SU-DHL-6 (cell line): ENCODE data around the gene SLC25A34.

Experiments used
- H2AFZ ChIP-seq: fragments of 200-600 bp; sonication (generic); 2 replicates; pipeline ENCODE4 v1.6.1; 2014; ENCODE audit warnings: low read depth, mild to moderate bottlenecking, moderate library complexity, mixed read lengths, antibody characterized with exemption, low read length; ENCODE audit not compliant: severe bottlenecking
- H3F3A ChIP-seq: fragments of 200-600 bp; shearing (Covaris generic); 2 replicates; pipeline ENCODE4 v1.6.0; 2016; ENCODE audit warnings: antibody characterized with exemption, mild to moderate bottlenecking; ENCODE audit not compliant: insufficient read depth
- H3K27ac ChIP-seq: fragments of 200-600 bp; sonication (generic); 2 replicates; pipeline ENCODE4 v1.5.1; 2016; ENCODE audit warnings: low read depth, mild to moderate bottlenecking, low read length, moderate library complexity, mixed read lengths
- H3K27me3 ChIP-seq: fragments of 200-600 bp; sonication (generic), shearing (Covaris generic); 2 replicates; pipeline ENCODE4 v1.6.0; 2014; ENCODE audit warnings: mild to moderate bottlenecking, low read length
- H3K36me3 ChIP-seq: fragments of 200-600 bp; sonication (generic); 2 replicates; pipeline ENCODE4 v1.6.1; 2014; ENCODE audit warnings: mild to moderate bottlenecking, low read length, mixed read lengths
- H3K4me2 ChIP-seq: fragments of 300-600, 200-600 bp; shearing (Covaris generic), sonication (generic); 2 replicates; pipeline ENCODE4 v1.6.0; 2014; ENCODE audit warnings: low read length, low read depth, mild to moderate bottlenecking; ENCODE audit not compliant: poor library complexity, severe bottlenecking
- H3K4me3 ChIP-seq: fragments of 200-600 bp; sonication (generic); 2 replicates; pipeline ENCODE4 v1.5.1; 2014; ENCODE audit warnings: antibody characterized with exemption, low read length, mild to moderate bottlenecking, mixed read lengths; ENCODE audit not compliant: insufficient read depth, poor library complexity, severe bottlenecking
- H3K79me2 ChIP-seq: fragments of 200-600 bp; sonication (generic); 2 replicates; pipeline ENCODE4 v1.6.1; 2014; ENCODE audit warnings: mild to moderate bottlenecking, low read length, moderate library complexity; ENCODE audit not compliant: insufficient read depth
- H3K9ac ChIP-seq: fragments of 200-600 bp; sonication (generic); 2 replicates; pipeline ENCODE4 v1.7.0; 2014; ENCODE audit warnings: mild to moderate bottlenecking, low read length
- H3K9me2 ChIP-seq: fragments of 200-600 bp; sonication (generic); replicated peaks from 2 replicates; pipeline ENCODE4 v1.6.1; 2014; ENCODE audit warnings: low read length; ENCODE audit not compliant: insufficient read depth
- H3K9me3 ChIP-seq: fragments of 200-600 bp; sonication (generic); 2 replicates; pipeline ENCODE4 v1.6.1; 2014; ENCODE audit warnings: low read length, mixed read lengths; ENCODE audit not compliant: insufficient read depth
- H4K20me1 ChIP-seq: fragments of 200-600 bp; sonication (generic); 2 replicates; pipeline ENCODE4 v1.6.1; 2014; ENCODE audit warnings: low read depth, mild to moderate bottlenecking, antibody characterized with exemption, low read length, moderate library complexity, mixed read lengths
- CTCF ChIP-seq: fragments of 200-600 bp; sonication (generic); IDR thresholded peaks from one replicate; pipeline ENCODE4 v1.5.1; 2017; ENCODE audit warnings: antibody characterized with exemption, mild to moderate bottlenecking, low read length, moderate library complexity; ENCODE audit not compliant: insufficient read depth, poor library complexity, severe bottlenecking
- EZH2phosphoT487 ChIP-seq: fragments of 200-600 bp; sonication (generic), shearing (Covaris generic); conservative IDR thresholded peaks from 2 replicates; pipeline ENCODE4 v1.6.1; 2018; ENCODE audit warnings: mild to moderate bottlenecking, antibody characterized with exemption, low read length, moderate library complexity, mixed read lengths

Gene SLC25A34

DNA sequence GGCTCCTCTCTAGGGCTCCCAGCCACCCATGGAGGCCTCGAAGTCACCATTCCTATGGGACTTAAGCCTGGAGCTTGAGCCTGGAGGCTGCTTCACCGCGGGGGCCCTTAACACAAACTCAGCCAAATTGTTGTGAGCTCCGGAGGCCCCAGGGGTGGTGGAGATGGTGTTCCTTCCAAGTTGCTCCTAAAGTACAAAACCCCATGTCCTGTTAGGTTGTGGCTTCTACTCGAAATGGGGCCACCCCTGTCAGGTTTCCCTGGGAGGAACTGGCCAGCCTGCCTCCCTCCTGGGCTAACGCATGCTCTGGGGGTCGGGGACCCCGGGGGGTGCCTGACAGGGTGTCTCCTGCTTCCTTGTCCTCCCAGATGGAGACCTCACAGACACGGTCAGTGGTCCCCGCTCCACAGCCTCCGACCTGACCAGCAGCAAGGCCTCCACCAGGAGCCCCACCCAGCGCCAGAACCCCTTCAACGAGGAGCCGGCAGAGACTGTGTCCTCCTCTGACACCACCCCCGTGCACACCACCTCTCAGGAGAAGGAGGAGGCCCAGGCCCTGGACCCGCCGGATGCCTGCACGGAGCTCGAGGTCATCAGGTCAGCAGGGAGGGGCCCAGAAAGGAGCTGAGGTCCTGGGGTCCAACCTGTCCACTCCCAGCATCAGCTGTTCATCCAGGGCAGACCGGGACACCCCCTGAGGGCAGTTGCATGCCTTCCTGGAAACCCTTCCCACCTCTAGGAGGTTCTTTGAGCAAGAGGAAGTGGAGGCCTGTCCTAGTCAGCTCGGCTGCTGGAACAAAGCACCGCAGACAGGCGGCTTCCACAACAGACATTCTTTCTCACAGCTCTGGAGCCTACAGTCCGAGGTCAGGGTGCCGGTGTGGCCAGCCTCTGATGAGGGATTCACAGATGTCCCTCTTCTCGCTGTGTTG lies 10.8 kb upstream of the SLC25A34 start:
- Histone ChIP-seq H3K9me3 (no peaks in the 10 kb centered on the region), H3K36me3 (no peaks in the 10 kb centered on the region), H3K4me3 (no peak overlapping the region), H2AFZ (no peak overlapping the region), H3K4me2 (no peak overlapping the region), H4K20me1 (no peaks in the 10 kb centered on the region), H3K9ac (no peak overlapping the region), H3K27me3 (no peaks in the 10 kb centered on the region), H3F3A (no peaks in the 10 kb centered on the region), H3K27ac (no peak overlapping the region), H3K9me2 (no peaks in the 10 kb centered on the region), H3K79me2 (no peaks in the 10 kb centered on the region)
- no peak for TF ChIP-seq CTCF
- no peak for TF ChIP-seq EZH2phosphoT487

DNA sequence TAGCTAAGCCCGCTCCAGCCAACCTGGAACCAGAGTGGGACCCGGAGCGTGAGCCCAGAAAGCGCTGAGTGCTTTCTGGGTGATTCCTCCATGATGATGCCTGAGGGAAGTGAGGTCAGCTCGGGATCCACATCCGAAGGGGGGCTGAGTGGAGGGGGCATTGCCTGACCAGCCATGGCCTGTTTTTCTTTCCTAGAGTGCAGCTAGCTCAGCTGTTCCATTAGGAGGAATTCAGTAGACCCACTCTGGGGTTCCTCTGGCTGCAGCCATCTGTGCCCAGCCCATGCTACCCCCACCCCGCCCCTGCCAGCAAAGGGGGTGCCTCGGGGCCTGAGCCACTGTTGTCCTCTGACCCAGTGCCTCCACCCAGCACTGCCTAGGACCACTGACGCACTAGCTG lies 9.6 kb upstream of the SLC25A34 start:
- Histone ChIP-seq H3K79me2 (no peaks in the 10 kb centered on the region), H3F3A (no peaks in the 10 kb centered on the region), H3K9me3 (no peaks in the 10 kb centered on the region), H3K9ac (no peak overlapping the region), H4K20me1 (no peaks in the 10 kb centered on the region), H3K27me3 (no peaks in the 10 kb centered on the region), H3K9me2 (no peaks in the 10 kb centered on the region), H3K36me3 (no peaks in the 10 kb centered on the region), H3K4me2 (no peak overlapping the region), H3K4me3 (no peak overlapping the region), H3K27ac (no peak overlapping the region), H2AFZ (no peak overlapping the region)
- no peak for TF ChIP-seq CTCF
- TF ChIP-seq EZH2phosphoT487 = no peak

DNA sequence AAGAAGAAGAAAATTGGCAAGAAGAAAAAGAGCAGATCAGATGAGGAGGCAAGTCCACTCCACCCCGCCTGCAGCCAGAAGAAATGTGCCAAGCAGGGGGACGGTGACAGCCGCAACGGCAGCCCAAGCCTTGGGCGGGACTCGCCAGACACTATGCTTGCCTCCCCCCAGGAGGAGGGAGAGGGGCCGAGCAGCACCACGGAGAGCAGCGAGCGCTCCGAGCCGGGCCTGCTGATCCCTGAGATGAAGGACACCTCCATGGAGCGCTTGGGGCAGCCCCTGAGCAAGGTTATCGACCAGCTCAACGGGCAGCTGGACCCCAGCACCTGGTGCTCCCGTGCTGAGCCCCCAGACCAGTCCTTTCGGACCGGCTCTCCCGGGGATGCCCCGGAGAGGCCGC lies 9.0 kb upstream of the SLC25A34 start:
- TF ChIP-seq CTCF (no peak), EZH2phosphoT487 (no peak)
- Histone ChIP-seq H3K36me3 (no peaks in the 10 kb centered on the region), H3K79me2 (no peaks in the 10 kb centered on the region), H3K4me3 (no peak overlapping the region), H3K27ac (no peak overlapping the region), H3K27me3 (no peaks in the 10 kb centered on the region), H4K20me1 (no peaks in the 10 kb centered on the region), H3K9me3 (no peaks in the 10 kb centered on the region), H3F3A (no peaks in the 10 kb centered on the region), H3K9ac (no peak overlapping the region), H3K9me2 (no peaks in the 10 kb centered on the region), H3K4me2 (no peak overlapping the region), H2AFZ (no peak overlapping the region)
